IPS-18a (cell line): ENCODE results near the gene CYP2A7.
"Not testable (repeated sequence)": the region's sequence is repeated elsewhere in the genome, so short reads cannot be mapped to it uniquely, and the experiment has no call there.

Experiments
- H3K27ac ChIP-seq: one replicate; pipeline ENCODE4 v1.5.1; 2013; ENCODE audit warnings: low read length
- H3K27me3 ChIP-seq: one replicate; pipeline ENCODE4 v1.6.1; 2013; ENCODE audit warnings: mild to moderate bottlenecking, low read length; ENCODE audit not compliant: control insufficient read depth, insufficient read depth
- H3K36me3 ChIP-seq: one replicate; pipeline ENCODE4 v1.6.1; 2013; ENCODE audit warnings: low read depth, low read length; ENCODE audit not compliant: control insufficient read depth
- H3K4me1 ChIP-seq: one replicate; pipeline ENCODE4 v1.6.1; 2013; ENCODE audit warnings: low read depth, low read length; ENCODE audit not compliant: control insufficient read depth
- H3K4me3 ChIP-seq: one replicate; pipeline ENCODE4 v1.5.1; 2013; ENCODE audit warnings: low read length
- H3K9ac ChIP-seq: one replicate; pipeline ENCODE4 v1.6.1; 2013; ENCODE audit warnings: mild to moderate bottlenecking, low read length, moderate library complexity
- H3K9me3 ChIP-seq: one replicate; pipeline ENCODE4 v1.6.1; 2013; ENCODE audit warnings: low read depth, low read length; ENCODE audit not compliant: control insufficient read depth

CYP2A7 gene

DNA sequence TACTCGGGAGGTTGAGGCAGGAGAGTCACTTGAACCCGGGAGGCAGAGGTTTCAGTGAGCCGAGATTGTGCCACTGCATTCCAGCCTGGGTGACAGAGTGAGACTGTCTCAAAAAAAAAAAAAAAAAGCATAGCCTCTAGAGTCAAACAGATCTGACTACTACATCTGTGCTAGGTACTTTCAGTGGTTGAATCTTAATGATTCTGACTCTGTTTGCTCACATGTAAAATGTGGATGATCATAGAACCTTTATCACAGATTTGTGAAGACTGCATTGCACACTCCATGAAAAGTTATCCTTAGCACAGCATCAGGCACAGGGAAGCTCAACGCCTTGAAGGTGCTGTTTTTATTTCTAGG, 49.6 kb downstream of the CYP2A7 start:
- not testable (repeated sequence) for H3K27ac ChIP-seq, H3K27me3 ChIP-seq, H3K9ac ChIP-seq, H3K4me3 ChIP-seq, H3K4me1 ChIP-seq, H3K9me3 ChIP-seq, H3K36me3 ChIP-seq

DNA sequence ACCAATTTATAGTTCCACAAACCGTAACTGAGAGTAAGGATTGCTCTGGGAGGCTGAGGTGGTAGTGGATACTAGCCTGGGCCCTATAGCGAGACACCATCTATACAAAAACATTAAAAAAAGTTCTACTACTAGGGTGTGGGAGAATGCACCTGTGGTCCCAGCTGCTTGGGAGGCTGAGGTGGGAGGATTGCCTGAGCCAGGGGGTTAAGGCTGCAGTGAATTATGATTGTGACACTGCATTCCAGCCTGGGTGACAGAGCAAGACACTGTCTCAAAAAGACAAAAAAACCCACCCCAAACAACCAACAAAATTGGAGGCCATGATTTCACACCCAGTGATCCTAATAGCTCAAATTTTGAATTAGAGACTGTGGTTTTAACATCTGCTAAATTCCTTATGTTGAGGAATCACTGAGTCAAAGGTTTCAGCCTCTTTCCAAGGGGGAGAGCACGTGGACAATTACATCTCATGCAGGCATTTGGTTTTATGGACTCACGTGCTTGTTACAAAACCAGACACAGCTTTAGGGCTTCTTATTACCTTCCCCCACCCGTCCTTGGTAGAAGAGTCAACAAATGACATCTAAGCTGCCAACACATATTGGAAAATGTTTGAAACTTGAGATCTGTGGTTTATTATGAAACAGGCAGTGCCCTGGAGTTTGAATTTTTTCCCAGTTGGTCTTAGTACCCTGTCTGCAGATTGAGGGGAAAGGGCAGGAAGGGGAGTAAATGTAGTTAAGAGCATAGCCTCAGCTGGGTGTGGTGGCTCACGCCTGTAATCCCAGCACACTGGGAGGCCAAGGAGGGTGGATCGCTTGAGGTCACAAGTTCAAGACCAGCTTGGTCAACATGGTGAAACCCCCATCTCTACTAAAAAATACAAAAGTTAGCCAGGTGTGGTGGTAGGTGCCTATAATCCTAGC, 50.3 kb downstream of the CYP2A7 start:
- H3K9ac ChIP-seq = no peak overlapping the region
- no peak overlapping the region for H3K4me3 ChIP-seq
- H3K27ac ChIP-seq = no peak overlapping the region
- H3K36me3 ChIP-seq = no peaks in the 10 kb centered on the region
- H3K27me3 ChIP-seq = no peaks in the 10 kb centered on the region
- no peaks in the 10 kb centered on the region for H3K4me1 ChIP-seq
- H3K9me3 ChIP-seq = no peaks in the 10 kb centered on the region

DNA sequence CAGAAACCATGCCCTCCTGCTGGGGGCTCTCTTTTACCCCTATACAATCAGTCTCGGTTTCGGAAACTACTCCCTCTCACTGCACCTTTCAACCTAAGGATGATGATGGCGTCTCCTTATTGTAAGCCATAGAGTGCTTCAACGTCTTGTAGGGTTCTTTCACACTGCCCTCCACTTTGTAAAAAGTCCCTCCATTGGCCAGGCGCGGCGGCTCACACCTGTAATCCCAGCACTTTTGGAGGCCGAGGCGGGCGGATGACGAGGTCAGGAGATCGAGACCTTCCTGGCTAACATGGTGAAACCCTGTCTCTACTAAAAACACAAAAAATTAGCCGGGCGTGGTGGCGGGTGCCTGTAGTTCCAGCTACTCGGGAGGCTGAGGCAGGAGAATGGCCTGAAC, 51.3 kb downstream of the CYP2A7 start:
- H3K4me1 ChIP-seq = not testable (repeated sequence)

DNA sequence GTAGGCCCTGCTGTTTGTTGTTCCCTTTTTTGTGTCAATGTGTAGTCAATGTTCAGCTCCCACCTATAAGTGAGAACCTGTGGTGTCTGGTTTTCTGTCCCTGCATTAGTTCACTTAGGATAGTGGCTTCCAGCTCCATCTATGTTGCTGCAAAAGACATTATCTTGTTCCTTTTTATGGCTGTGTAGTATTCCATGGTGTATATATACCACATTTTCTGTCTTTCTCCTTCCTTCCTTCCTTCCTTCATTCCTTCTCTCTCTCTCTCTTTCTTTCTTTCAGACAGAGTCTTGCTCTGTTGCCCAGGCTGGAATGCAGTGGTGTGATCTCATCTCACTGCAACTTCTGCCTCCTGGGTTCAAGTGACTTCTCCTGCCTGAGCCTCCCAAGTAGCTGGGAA, 52.8 kb downstream of the CYP2A7 start:
- Histone ChIP-seq H3K4me3 (no peak overlapping the region), H3K36me3 (no peaks in the 10 kb centered on the region), H3K27me3 (no peaks in the 10 kb centered on the region), H3K9ac (no peak overlapping the region), H3K27ac (no peak overlapping the region), H3K9me3 (no peaks in the 10 kb centered on the region), H3K4me1 (no peaks in the 10 kb centered on the region)

More for the DNA sequence above, 51.3 kb downstream of the CYP2A7 start:
- not testable (repeated sequence) for H3K9me3 ChIP-seq, H3K9ac ChIP-seq, H3K36me3 ChIP-seq, H3K27ac ChIP-seq, H3K4me3 ChIP-seq, H3K27me3 ChIP-seq

DNA sequence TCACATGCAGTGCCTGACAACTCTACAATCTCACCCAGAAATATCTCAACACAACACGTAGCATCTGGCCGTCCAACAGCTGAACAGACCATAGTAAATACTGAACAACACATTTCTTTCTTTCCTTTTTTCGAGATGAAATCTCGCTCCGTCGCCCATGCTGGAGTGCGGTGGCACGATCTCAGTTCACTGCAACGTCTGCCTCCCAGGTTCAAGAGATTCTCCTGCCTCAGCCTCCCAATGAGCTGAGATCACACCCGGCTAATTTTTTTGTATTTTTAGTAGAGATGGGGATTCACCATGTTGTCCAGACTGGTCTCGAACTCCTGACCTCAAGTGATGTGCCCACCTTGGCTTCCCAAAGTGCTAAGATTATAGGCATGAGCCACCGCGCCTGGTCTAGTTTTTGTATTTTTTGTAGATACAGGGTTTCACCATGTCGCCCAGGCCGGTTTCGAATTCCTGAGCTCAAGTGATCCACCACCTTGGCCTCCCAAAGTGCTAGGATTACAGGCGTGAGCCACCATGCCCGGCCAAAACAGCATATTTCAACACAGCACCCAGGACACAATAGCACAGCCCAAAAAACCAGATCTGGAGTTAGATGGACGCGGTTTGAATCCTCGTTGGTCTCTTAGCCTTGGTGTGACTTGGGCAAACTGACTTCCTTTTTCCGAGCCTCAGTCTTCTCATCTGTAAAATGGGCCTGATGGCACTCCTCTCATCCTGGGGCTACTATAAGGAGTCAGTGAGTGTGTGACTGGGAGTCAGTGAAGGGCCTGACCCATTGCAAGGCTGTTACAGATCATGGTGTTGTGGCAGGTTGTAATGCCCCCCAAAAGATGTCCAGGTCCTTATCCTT, 54.4 kb downstream of the CYP2A7 start:
- no peaks in the 10 kb centered on the region for H3K9me3 ChIP-seq
- H3K4me1 ChIP-seq = no peaks in the 10 kb centered on the region
- no peak overlapping the region for H3K4me3 ChIP-seq
- H3K27ac ChIP-seq = no peak overlapping the region
- H3K27me3 ChIP-seq = no peaks in the 10 kb centered on the region
- no peaks in the 10 kb centered on the region for H3K36me3 ChIP-seq
- no peak overlapping the region for H3K9ac ChIP-seq

DNA sequence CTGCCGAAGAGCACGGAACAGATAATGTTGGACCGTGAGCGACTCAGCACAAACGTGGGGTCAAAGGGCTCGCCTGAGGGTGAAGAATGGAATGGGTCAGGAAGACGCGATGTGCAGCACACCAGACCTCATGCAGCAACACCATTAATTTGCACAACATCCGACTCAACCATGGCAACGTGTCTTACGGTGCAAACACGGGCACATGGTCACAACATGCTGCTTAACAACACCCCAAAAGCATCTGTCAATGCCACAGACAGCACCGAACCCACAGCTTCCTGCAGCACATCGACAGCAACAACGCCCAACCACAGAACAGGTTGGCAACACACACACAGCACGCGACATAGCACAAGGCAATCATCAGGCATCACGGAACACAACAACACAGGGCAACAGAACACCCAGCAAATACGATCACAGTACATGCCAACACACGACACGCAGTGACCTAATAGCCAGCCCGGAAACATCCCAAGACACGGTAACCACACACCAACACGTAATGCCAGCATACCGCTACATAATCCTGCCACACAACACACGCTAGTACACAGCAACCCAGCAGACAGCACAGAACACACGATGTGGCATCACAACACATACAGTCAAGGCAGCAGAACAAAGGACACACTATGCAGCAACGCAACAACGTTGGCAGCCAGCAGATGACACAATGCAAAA, 55.2 kb downstream of the CYP2A7 start:
- H3K9ac ChIP-seq, H3K27me3 ChIP-seq, H3K9me3 ChIP-seq, H3K4me1 ChIP-seq, H3K36me3 ChIP-seq, H3K27ac ChIP-seq, H3K4me3 ChIP-seq: not testable (repeated sequence)

DNA sequence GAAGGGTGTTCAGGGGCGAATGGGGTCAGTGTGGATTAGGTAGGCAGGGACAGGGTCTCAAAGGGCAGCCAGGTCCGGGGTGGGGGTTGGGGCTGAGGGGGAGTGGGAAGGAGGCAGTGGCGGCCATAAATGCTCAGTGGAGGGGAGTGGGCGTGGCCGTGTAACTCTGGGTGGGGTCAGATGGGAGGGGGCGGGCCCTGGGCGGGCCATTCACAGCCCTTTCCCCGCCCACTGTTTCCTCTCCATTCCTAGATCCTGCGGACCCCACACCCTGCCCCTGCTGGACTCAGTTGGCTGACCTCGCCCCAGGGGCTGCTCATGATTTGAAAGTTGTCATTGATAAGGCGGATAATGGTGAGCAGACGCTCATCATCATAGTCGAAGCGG, 55.7 kb downstream of the CYP2A7 start:
- H3K9me3 ChIP-seq, H3K9ac ChIP-seq, H3K27ac ChIP-seq, H3K4me1 ChIP-seq, H3K4me3 ChIP-seq, H3K27me3 ChIP-seq, H3K36me3 ChIP-seq: not testable (repeated sequence)

DNA sequence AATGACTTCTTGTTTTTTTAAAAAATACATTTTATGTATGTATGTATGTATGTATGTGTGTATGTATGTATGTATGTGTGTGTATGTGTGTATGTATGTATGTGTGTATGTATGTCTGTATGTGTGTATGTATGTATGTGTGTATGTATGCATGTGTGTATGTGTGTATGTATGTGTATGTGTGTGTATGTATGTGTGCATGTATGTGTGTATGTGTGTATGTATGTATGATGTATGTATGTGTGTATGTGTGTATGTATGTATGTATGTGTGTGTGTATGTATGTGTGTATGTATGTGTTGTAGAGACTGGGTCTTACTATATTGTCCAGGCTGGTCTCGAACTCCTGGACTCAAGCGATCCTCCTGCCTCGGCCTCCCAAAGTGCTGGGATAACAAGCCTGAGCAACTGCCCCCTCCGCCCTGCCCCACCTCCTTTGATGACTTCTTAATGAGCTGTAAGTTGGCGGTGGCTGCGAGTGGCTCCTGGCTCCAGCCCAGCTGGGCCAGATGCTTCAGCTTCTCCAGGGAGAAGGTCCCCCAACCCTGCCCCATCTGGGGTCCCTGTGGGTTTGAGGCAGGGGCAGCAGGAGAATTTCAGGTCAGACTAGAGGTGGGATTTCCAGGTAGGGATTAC, 56.5 kb downstream of the CYP2A7 start:
- not testable (repeated sequence) for H3K4me3 ChIP-seq, H3K9me3 ChIP-seq, H3K36me3 ChIP-seq, H3K27ac ChIP-seq, H3K4me1 ChIP-seq, H3K27me3 ChIP-seq, H3K9ac ChIP-seq
